HepG2 (cell line): ENCODE results near the gene HOXC11. TPM values are rescaled to one million over a fixed set of nuclear protein-coding genes. Genes with fewer than 3 reads are reported as not detected.

ENCODE experiments used
- HDAC1 ChIP-seq: sonication (generic); formaldehyde crosslinking; IDR thresholded peaks from 2 replicates; pipeline ENCODE4 v1.5.1; 2020; ENCODE audit warnings: mild to moderate bottlenecking, missing genetic modification reagents
- NR1H2 ChIP-seq: sonication (generic); formaldehyde crosslinking; IDR thresholded peaks from 2 replicates; pipeline ENCODE4 v1.8.1; 2022; ENCODE audit warnings: low read depth, missing genetic modification reagents, borderline replicate concordance
- NRL ChIP-seq: sonication (generic); formaldehyde crosslinking; IDR thresholded peaks from 2 replicates; pipeline ENCODE4 v1.5.0; 2020; ENCODE audit warnings: missing genetic modification reagents, mild to moderate bottlenecking, moderate library complexity, borderline replicate concordance
- RBM22 ChIP-seq: fragments of 200-400 bp; formaldehyde crosslinking; optimal IDR thresholded peaks from 2 replicates; pipeline ENCODE3; 2017; ENCODE audit warnings: mild to moderate bottlenecking, low read length, moderate library complexity
- RFXAP ChIP-seq: sonication (generic); formaldehyde crosslinking; IDR thresholded peaks from 2 replicates; pipeline ENCODE4 v1.4.0; 2020; ENCODE audit warnings: missing genetic modification reagents, borderline replicate concordance
- SIX1 ChIP-seq: sonication (generic); formaldehyde crosslinking; IDR thresholded peaks from 2 replicates; pipeline ENCODE4 v1.4.0; 2020; ENCODE audit warnings: missing genetic modification reagents, borderline replicate concordance
- ZBED4 ChIP-seq: sonication (generic); formaldehyde crosslinking; IDR thresholded peaks from 2 replicates; pipeline ENCODE4 v1.4.0; 2020; ENCODE audit warnings: missing genetic modification reagents, borderline replicate concordance
- ZNF180 ChIP-seq: sonication (generic); formaldehyde crosslinking; IDR thresholded peaks from 2 replicates; pipeline ENCODE4 v1.4.0; 2020; ENCODE audit warnings: low read depth, missing genetic modification reagents, borderline replicate concordance
- ZNF407 ChIP-seq: sonication (generic); formaldehyde crosslinking; IDR thresholded peaks from one replicate; pipeline ENCODE4 v1.5.1; 2020; ENCODE audit warnings: mild to moderate bottlenecking, missing genetic modification reagents; ENCODE audit errors: not compliant biosample characterization
- ZUFSP ChIP-seq: sonication (generic); formaldehyde crosslinking; IDR thresholded peaks from 2 replicates; pipeline ENCODE4 v1.9.0; 2021; ENCODE audit warnings: missing genetic modification reagents, mild to moderate bottlenecking, borderline replicate concordance
- polyA plus RNA-seq, 8 experiments: library from polyadenylated mRNA; depleted of rRNA in 3 of 8; stranded (reverse) in 7 of 8; unstranded in 1 of 8; fragments of >200 nt; fragmentation: Illumina TruSeq in 4 of 8; extraction: Trizol in 4 of 8; gene quantifications; 2 replicates each; pipeline versions ENCODE4 v1.2.1 to v1.2.3, GENCODE V29; 2011 to 2016; ENCODE audit warnings: low read depth in 4 of 8, missing spikeins in 1 of 8, mixed read lengths in 1 of 8; ENCODE audit not compliant: insufficient read depth in 1 of 8
- total RNA-seq, 5 experiments: library from RNA; depleted of rRNA; stranded (reverse); fragments of >200 nt; fragmentation: Illumina TruSeq; extraction: Trizol; gene quantifications; 2 replicates each; pipeline ENCODE4 v1.2.3, GENCODE V29; 2016; ENCODE audit warnings: low read depth in 1 of 5
- TF ChIP-seq, protein P1 (sequence below): sonication (generic); formaldehyde crosslinking; IDR thresholded peaks from 2 replicates; pipeline ENCODE4 v1.9.0; 2021; ENCODE audit warnings: missing genetic modification reagents, borderline replicate concordance

The HOXC11 gene
- total and polyA plus RNA-seq, 2 of the 13 experiments (the other 11 are each of a cell fraction or from before 2014, with no cell fraction given) = not detected

DNA sequence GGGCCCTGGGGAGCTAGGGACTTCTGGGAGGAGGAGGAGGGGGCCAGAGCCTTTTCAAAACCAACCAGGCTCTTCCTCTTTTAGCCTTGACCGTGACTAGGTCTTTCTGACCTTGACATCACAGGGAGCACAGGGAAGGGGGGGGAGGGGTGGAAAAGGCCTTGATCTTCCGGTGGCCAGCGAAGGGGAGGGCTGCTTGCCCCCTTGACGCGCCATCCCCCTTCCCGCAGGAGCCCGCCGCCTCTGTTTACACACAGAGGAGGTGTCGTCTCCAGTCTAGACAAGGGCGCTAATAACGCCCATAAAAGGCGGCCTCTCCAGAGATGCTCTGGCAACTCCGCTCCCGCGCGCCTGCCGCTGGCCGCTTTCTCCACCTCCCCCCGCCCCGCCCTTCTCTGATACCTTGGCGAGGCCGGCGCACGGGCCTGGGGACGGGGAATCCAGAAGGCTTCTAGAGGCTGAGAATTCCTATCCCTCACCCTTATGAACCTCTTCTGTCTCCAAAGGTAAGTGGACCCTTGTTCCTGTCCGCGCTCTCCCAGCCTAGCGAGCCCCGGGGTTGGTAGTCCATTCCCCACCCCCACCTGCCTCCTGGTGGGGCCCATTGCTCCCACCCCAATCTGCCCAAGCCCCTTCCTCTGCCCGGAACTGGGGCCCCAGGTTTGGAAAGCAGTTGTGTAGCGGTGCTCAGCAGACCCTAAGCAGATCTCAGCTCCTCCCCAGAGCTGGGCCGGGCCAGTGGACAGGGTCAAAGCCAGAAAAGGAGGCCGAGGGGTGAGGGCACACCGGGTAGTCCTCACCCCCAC lies 23.1 kb upstream of the HOXC11 start (continued):
- TF ChIP-seq ZNF407 (CRISPR knock-in tag) (no peak), SIX1 (CRISPR knock-in tag) (no peak), HDAC1 (CRISPR knock-in tag) (no peak), ZBED4 (CRISPR knock-in tag) (no peak), ZUFSP (CRISPR knock-in tag) (no peak), RFXAP (no peak), NR1H2 (CRISPR knock-in tag) (no peak), ZNF180 (CRISPR knock-in tag) (no peak), RBM22 (no peak), NRL (CRISPR knock-in tag) (no peak)
- TF ChIP-seq, protein P1, sequence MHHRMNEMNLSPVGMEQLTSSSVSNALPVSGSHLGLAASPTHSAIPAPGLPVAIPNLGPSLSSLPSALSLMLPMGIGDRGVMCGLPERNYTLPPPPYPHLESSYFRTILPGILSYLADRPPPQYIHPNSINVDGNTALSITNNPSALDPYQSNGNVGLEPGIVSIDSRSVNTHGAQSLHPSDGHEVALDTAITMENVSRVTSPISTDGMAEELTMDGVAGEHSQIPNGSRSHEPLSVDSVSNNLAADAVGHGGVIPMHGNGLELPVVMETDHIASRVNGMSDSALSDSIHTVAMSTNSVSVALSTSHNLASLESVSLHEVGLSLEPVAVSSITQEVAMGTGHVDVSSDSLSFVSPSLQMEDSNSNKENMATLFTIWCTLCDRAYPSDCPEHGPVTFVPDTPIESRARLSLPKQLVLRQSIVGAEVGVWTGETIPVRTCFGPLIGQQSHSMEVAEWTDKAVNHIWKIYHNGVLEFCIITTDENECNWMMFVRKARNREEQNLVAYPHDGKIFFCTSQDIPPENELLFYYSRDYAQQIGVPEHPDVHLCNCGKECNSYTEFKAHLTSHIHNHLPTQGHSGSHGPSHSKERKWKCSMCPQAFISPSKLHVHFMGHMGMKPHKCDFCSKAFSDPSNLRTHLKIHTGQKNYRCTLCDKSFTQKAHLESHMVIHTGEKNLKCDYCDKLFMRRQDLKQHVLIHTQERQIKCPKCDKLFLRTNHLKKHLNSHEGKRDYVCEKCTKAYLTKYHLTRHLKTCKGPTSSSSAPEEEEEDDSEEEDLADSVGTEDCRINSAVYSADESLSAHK (CRISPR knock-in tag) = no peak
